NCI-H774 (cell line): ENCODE results near the gene BRSK1.
A peak's percentile ranks its signal among the peaks of the same experiment; 100 is the strongest.

Source experiments
- DNase-seq: peaks from one replicate; lab custom pipeline; 2025; lab: John Stamatoyannopoulos, UW

Gene BRSK1

GRCh38 chr19:55283548-55284377 lies at the start of gene BRSK1:
BRSK1 (plus strand) TSS chr19:55283997; CDS start chr19:55284443, 446 bp downstream.
- peak; percentile 74 for DNase-seq

- no peak for DNase-seq
These were observed 45.8 kb upstream of the BRSK1 start for GRCh38 chr19:55238030-55238429.

GRCh38 chr19:55239004-55239403 lies 44.8 kb upstream of the BRSK1 start:
- no peak for DNase-seq

GRCh38 chr19:55240713-55241020 lies 43.1 kb upstream of the BRSK1 start:
- DNase-seq: no peak

- no peak for DNase-seq
These were observed 42.5 kb upstream of the BRSK1 start for GRCh38 chr19:55241143-55241934.

- no peak for DNase-seq
These were observed 41.8 kb upstream of the BRSK1 start for GRCh38 chr19:55241935-55242464.

- DNase-seq: no peak
These were observed 41.3 kb upstream of the BRSK1 start for GRCh38 chr19:55242517-55242916.

- no peak for DNase-seq
These were observed 39.7 kb upstream of the BRSK1 start for GRCh38 chr19:55244004-55244680.

- no peak for DNase-seq
These were observed 38.4 kb upstream of the BRSK1 start for GRCh38 chr19:55245236-55245904.

- no peak for DNase-seq
These were observed 37.0 kb upstream of the BRSK1 start for GRCh38 chr19:55246462-55247451.

GRCh38 chr19:55247621-55248099 lies 36.1 kb upstream of the BRSK1 start:
- DNase-seq: no peak

- DNase-seq: no peak
These were observed 35.6 kb upstream of the BRSK1 start for GRCh38 chr19:55248166-55248675.

GRCh38 chr19:55248704-55249103 lies 35.1 kb upstream of the BRSK1 start:
- DNase-seq: no peak

GRCh38 chr19:55249841-55250240 lies 34.0 kb upstream of the BRSK1 start:
- DNase-seq: no peak

- no peak for DNase-seq
These were observed 33.3 kb upstream of the BRSK1 start for GRCh38 chr19:55250262-55251036.

- DNase-seq: no peak
These were observed 32.3 kb upstream of the BRSK1 start for GRCh38 chr19:55251341-55252081.

- no peak for DNase-seq
These were observed 30.8 kb upstream of the BRSK1 start for GRCh38 chr19:55252760-55253663.
